H7 (cell line): ENCODE data around the gene RASGRF1. TPM values are rescaled to one million over a fixed set of nuclear protein-coding genes. Genes with fewer than 3 reads are reported as not detected.

ENCODE experiments used
- DNase-seq: peaks from one replicate; pipeline ENCODE4 v3.0.0; 2012
- H3K27me3 ChIP-seq: 2 replicates; pipeline ENCODE4 v1.6.0; 2011; ENCODE audit warnings: mild to moderate bottlenecking, low read length; ENCODE audit not compliant: control insufficient read depth, insufficient read depth
- H3K36me3 ChIP-seq: replicated peaks from 2 replicates; pipeline ENCODE4 v1.5.1; 2011; ENCODE audit warnings: low read length; ENCODE audit not compliant: control insufficient read depth, insufficient read depth
- H3K4me3 ChIP-seq: 2 replicates; pipeline ENCODE4 v1.5.1; 2011; ENCODE audit warnings: low read depth, mild to moderate bottlenecking, control low read depth, low read length, moderate library complexity; ENCODE audit not compliant: insufficient read depth
- total RNA-seq: library from RNA; depleted of rRNA; stranded (reverse); fragments of >200 nt; shearing (Covaris generic); gene quantifications from 2 replicates; pipeline ENCODE4 v1.2.3, GENCODE V29; 2014

RASGRF1 gene
- total RNA-seq, 1 experiment from 2014 or later: 0.14 TPM

DNA sequence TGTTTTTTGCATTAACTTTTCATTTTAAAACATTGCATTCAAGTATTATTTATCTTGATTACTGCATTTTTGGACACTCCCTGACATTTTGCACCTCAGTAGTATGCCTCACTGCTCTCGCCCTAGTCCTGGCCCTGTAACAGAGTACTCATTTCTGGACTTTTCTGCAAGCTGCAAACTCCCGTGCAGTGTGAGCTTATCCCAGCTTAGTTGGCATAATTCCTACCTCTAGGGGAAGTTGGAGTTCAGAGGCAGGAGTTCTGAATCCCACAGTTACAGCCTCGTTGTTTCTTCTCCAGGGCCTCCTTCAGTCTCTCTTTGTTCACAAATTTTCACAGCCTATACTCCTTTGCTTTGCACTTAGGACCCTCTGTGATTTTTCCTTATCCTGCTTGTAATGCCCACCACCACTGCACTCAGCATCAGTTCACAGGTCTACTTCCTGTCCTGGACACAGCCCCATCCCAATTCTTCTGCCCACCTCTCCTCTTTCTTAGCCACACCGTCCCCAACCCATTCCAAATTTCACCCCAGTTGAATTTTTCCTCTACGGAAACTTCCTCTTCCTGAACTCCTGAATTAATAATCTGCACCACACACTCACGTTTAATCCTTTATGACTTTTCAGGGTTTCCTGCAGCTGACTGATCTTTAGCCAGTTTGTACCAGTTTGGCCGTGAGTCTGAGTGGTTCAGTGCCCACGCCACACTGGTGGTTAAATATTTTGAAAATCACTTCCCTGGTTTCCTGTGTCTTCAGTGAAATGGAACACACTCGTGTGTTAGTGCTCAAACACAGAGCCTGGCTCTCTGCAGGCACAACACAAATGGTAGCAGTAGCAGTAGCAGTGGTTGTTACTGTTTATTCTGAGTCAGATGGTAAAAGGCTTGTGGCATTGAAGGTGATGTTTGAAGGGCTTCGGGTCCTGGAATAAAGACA lies 139.4 kb downstream of the RASGRF1 start:
- no peak for DNase-seq
- no peaks in the 10 kb centered on the region for H3K36me3 ChIP-seq
- H3K4me3 ChIP-seq: no peak overlapping the region
- peaks cover 2% of the 10 kb centered on the region; the same call in 1 of the 2 replicates for H3K27me3 ChIP-seq

GRCh38 chr15:78950343-78950742 lies 140.2 kb downstream of the RASGRF1 start:
- Histone ChIP-seq H3K4me3 (no peak overlapping the region), H3K27me3 (peaks cover 2% of the 10 kb centered on the region), H3K36me3 (no peaks in the 10 kb centered on the region)
- no peak for DNase-seq

DNA sequence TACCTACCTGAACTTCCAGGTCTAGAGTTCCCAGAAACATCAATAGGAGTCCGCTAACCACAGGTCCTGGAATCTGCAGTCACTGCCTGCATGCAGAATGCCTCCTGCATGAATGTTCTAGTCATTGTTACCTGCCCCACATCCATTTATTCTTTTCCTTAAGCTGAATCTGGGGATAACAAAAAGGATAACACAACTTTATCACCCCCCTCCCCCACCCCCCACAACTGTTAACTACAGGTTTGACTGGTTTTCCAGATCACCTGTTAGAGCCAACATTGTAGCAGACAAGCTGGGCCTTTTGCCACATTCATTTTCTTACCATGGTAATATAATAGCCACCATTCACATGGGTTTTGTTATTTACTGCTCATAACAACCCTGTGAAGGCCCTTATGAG lies 141.1 kb downstream of the RASGRF1 start:
- no peak for DNase-seq
- no peak overlapping the region for H3K4me3 ChIP-seq
- no peaks in the 10 kb centered on the region for H3K36me3 ChIP-seq
- H3K27me3 ChIP-seq: peaks cover 8% of the 10 kb centered on the region

DNA sequence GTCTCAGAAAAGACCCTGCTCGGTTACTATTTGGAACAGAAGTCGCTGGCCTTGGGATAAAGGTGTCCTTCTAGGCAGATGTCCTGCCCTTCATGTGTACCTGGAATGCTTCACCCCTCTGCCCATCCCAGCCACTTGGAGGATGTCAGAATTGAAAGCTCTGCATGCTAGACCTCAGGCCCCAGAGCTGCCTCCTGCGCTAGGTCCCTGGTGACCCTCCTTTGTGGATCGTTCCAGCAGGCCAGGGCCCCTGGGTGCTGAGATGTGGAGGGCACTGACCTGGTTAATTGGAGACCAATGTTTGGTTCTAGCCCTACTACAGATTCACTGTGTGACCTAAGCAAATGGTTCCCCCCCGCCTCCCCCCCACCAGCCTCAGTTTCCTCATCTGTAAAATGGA lies 143.1 kb downstream of the RASGRF1 start:
- no peaks in the 10 kb centered on the region for H3K36me3 ChIP-seq
- DNase-seq: no peak
- no peak overlapping the region for H3K4me3 ChIP-seq
- peaks cover 17% of the 10 kb centered on the region for H3K27me3 ChIP-seq

- H3K27me3 ChIP-seq: peaks cover 17% of the 10 kb centered on the region
- peak; percentile 5 for DNase-seq
- no peaks in the 10 kb centered on the region for H3K36me3 ChIP-seq
- no peak overlapping the region for H3K4me3 ChIP-seq
Measured at GRCh38 chr15:78946493-78946892, 144.1 kb downstream of the RASGRF1 start.

- DNase-seq: peak; percentile 98
- Histone ChIP-seq H3K36me3 (no peaks in the 10 kb centered on the region), H3K27me3 (peaks cover 17% of the 10 kb centered on the region), H3K4me3 (peak within 1 kb of the TSS; percentile 58)
Measured at GRCh38 chr15:78944669-78945407, 145.7 kb downstream of the RASGRF1 start, which contains the start of gene CTSH. Gene CTSH (minus strand): TSS chr15:78945046. CDS start chr15:78944981, 65 bp downstream.

- Histone ChIP-seq H3K27me3 (peaks cover 17% of the 10 kb centered on the region), H3K36me3 (no peaks in the 10 kb centered on the region), H3K4me3 (peak overlapping the region; percentile 58)
- DNase-seq: no peak
Measured at GRCh38 chr15:78944202-78944625, 146.4 kb downstream of the RASGRF1 start.

DNA sequence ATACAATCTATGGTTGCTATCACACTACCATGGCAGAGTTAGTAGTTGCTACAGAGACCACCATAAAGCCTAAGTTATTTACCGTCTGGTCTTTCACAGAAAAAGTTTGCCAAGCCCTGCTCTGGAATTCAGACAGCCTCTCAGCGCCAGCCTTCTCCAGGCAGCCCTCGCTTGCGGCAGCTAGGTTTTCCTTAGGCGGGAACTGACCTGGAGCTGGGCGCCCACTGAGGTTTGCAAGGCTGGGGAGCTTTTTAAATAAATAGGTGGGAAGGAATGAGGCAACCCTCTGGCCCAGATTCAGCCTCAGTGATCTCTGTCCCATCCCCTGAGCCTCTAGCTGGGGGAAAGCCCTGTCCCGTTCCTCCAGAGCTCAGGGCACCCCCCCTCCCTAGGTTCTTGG lies 146.9 kb downstream of the RASGRF1 start:
- Histone ChIP-seq H3K4me3 (no peak overlapping the region), H3K27me3 (peaks cover 17% of the 10 kb centered on the region), H3K36me3 (no peaks in the 10 kb centered on the region)
- DNase-seq: peak; percentile 56

DNA sequence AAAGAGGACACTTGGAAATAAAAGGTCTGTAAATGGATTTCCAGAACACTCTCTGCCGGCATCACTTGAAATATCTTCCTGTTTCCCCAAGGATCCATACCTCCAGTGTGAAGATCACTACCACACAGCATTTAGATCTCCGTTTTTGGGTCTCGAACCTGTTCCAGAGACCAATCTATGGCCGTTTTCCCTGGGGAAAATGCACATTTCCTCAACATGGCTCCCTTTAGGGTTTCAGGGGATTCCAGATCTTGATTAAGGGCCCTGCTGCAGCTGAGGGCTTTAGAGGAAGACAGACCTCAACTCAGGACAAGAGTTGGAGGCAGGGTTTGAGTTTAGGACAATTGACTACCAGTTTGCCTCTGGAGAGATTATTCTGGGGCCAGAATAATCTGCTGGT lies 147.8 kb downstream of the RASGRF1 start:
- no peaks in the 10 kb centered on the region for H3K36me3 ChIP-seq
- H3K4me3 ChIP-seq: no peak overlapping the region
- H3K27me3 ChIP-seq: peaks cover 17% of the 10 kb centered on the region
- DNase-seq: no peak

DNA sequence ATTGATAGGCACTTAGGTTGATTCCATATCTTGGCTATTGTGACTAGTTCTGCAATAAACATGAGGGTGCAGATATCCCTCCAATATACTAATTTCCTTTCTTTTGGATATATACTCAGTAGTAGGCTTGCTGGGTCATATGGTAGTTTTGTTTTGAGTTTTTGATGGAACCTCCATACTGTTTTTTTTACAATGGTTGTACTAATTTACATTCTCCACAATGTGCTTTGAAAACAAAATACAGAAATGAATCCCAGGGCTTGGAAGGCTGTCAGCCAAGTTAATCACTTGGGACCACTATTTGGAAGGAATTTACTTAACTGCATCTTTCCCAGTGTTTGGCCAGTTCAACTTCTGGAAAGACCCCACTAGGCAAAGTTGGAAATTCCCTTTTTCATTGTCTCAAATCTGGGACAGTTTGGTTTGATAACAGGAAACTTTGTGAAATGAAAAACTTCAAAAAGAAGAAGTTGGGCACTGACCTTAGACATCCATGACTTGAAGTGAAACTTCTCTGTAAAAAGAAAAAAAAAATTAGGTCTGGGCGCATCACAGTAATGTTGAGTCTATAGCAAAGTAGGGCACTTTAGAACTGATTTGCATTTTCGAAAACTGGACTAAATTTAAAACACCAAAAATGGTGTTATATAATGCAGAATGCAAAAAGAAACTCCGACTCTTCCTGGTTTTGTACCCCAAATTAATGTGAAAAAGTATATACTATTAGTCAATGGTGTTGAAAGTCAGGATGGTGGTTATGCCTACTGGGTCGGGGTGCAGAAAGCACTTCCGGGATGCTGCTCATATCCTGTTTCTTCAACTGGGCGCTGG lies 151.7 kb downstream of the RASGRF1 start:
- Histone ChIP-seq H3K27me3 (peaks cover 3% of the 10 kb centered on the region), H3K36me3 (no peaks in the 10 kb centered on the region), H3K4me3 (no peak overlapping the region)
- no peak for DNase-seq

DNA sequence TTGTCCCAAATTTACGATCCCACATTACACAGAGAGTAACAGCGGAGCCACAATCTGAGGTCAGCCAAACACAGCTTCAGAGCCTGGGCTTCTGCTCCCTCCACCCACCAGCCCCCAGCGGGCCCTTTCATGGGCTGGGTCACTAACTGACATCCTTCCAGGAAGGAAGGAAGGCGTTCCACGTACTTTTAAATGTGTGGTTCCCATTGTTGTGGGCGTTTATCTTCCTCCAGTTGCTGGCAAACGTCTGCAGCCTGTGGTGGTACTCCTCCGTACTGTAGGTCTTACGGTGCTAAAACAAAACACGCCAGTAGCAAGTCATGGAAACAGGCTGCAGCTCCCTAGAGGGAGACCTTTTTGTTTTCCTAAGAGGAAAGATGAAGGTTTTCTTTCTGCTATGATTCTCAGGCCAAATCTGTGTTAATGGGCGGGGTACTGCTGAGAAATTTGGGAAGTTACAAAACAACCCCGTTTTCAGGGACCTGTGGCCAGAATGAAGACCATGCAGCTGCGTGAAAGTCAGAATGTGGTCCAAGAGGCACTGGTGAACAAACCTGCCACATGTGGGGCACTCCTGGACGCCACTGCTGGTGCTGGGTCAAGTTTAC lies 153.3 kb downstream of the RASGRF1 start:
- Histone ChIP-seq H3K27me3 (no peaks in the 10 kb centered on the region), H3K36me3 (no peaks in the 10 kb centered on the region), H3K4me3 (no peak overlapping the region)
- no peak for DNase-seq

DNA sequence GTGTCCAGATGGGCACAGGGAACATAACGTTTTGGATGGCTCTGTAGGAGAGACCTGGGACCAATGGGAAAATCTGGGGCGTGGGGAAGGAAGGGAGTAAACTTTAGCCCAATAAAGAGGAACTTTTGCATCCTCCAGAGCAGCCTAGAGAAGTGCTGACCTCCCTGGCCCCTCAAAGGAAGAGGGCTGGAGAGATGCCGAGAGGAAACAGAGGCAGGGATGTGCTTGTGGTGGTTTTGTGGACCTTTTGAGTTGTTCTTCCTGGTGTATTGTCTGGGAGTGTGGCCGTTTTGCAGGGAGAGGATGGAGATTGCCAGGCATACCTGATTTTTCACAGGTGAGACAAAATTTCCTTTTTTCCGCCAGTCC lies 155.9 kb downstream of the RASGRF1 start:
- DNase-seq: no peak
- Histone ChIP-seq H3K36me3 (no peaks in the 10 kb centered on the region), H3K4me3 (no peak overlapping the region), H3K27me3 (no peaks in the 10 kb centered on the region)

GRCh38 chr15:78933823-78934654 lies 156.5 kb downstream of the RASGRF1 start:
- DNase-seq: peak; percentile 45
- Histone ChIP-seq H3K36me3 (no peaks in the 10 kb centered on the region), H3K27me3 (no peaks in the 10 kb centered on the region), H3K4me3 (no peak overlapping the region)
